Caco-2 (cell line): ENCODE data around the gene CRACR2A. TPM values are rescaled to one million over a fixed set of nuclear protein-coding genes. Genes with fewer than 3 reads are reported as not detected.

Experiments
- BruUV-seq: library from RNA; stranded (reverse); fragments of 400-500 nt; replicated peaks from 2 replicates; lab custom pipeline; 2021; lab: Mats Ljungman, UMichigan
- CTCF ChIA-PET: fragments of 300-600 bp; sonication (Branson Sonifier 250); formaldehyde crosslinking; loops from one replicate; lab custom pipeline; 2022; ENCODE audit warnings: antibody characterized with exemption; lab: Charles Lee
- POLR2A ChIA-PET: fragments of 300-600 bp; sonication (Branson Sonifier 250); formaldehyde crosslinking; loops from one replicate; lab custom pipeline; 2022; ENCODE audit warnings: antibody characterized with exemption; lab: Charles Lee
- DNase-seq, 2 experiments: peaks; one replicate each; pipeline versions ENCODE4 v3.0.0 to v3.0.0-alpha.2; 2020 to 2022
- H3K27me3 ChIP-seq: replicated peaks from 2 replicates; pipeline ENCODE4 v1.6.0; 2011; ENCODE audit warnings: low read length; ENCODE audit not compliant: control insufficient read depth, insufficient read depth
- H3K36me3 ChIP-seq: 2 replicates; pipeline ENCODE4 v1.5.1; 2011; ENCODE audit warnings: low read length; ENCODE audit not compliant: control insufficient read depth, insufficient read depth
- H3K4me1 ChIP-seq: fragments of 250-450 bp; sonication (Bioruptor Pico); 2 replicates; pipeline ENCODE4 v1.5.1; 2020; ENCODE audit warnings: mild to moderate bottlenecking
- H3K4me3 ChIP-seq: 2 replicates; pipeline ENCODE4 v1.5.1; 2011; ENCODE audit warnings: low read depth, mild to moderate bottlenecking, control low read depth, low read length
- H3K9me3 ChIP-seq: fragments of 250-450 bp; sonication (Bioruptor Pico); 2 replicates; pipeline ENCODE4 v1.5.1; 2020; ENCODE audit warnings: mild to moderate bottlenecking, moderate library complexity
- H3K27ac Mint-ChIP-seq: one replicate; pipeline ENCODE4 v1.8.0; 2022; ENCODE audit warnings: mixed read lengths; ENCODE audit not compliant: unreplicated experiment
- H3K27me3 Mint-ChIP-seq: one replicate; pipeline ENCODE4 v1.8.0; 2022; ENCODE audit warnings: mixed read lengths; ENCODE audit not compliant: insufficient read depth, unreplicated experiment
- H3K36me3 Mint-ChIP-seq: one replicate; pipeline ENCODE4 v1.8.0; 2022; ENCODE audit warnings: mild to moderate bottlenecking, mixed read lengths; ENCODE audit not compliant: insufficient read depth, unreplicated experiment
- H3K4me1 Mint-ChIP-seq: one replicate; pipeline ENCODE4 v1.8.0; 2022; ENCODE audit warnings: low read depth, mixed read lengths; ENCODE audit not compliant: unreplicated experiment
- H3K4me3 Mint-ChIP-seq: one replicate; pipeline ENCODE4 v1.8.0; 2022; ENCODE audit warnings: mild to moderate bottlenecking, moderate library complexity, mixed read lengths; ENCODE audit not compliant: unreplicated experiment
- H3K9me3 Mint-ChIP-seq: one replicate; pipeline ENCODE4 v1.8.0; 2022; ENCODE audit warnings: mixed read lengths; ENCODE audit not compliant: unreplicated experiment
- CTCF ChIP-seq, 2 experiments: fragments of 200-600 bp in 1 of 2; IDR thresholded peaks; 1 replicate in 1 of 2; 2 replicates in 1 of 2; pipeline versions ENCODE4 v1.5.1 to v1.8.0; 2011 to 2022; ENCODE audit warnings: antibody characterized with exemption in 1 of 2, control low read depth in 1 of 2, inconsistent platforms in 1 of 2, low read depth in 1 of 2, low read length in 1 of 2, mild to moderate bottlenecking in 1 of 2, moderate library complexity in 1 of 2; ENCODE audit not compliant: insufficient read depth in 1 of 2, severe bottlenecking in 1 of 2, unreplicated experiment in 1 of 2
- intact Hi-C: fragments of 100-400 bp; cut with micrococcal nuclease; formaldehyde crosslinking; loops from one replicate; pipeline ENCODE4 v1.10.0; 2022; ENCODE audit not compliant: unreplicated experiment
- total RNA-seq: library from RNA; stranded (reverse); gene quantifications from 2 replicates; pipeline ENCODE4 v1.2.3, GENCODE V29; 2022

Gene CRACR2A
- total RNA-seq, 1 experiment from 2014 or later, result 16.5 TPM

GRCh38 chr12:3613641-3614395 lies 139.1 kb downstream of the CRACR2A start:
- Histone ChIP-seq H3K36me3 (no peaks in the 10 kb centered on the region), H3K4me3 (no peak overlapping the region), H3K27me3 (no peaks in the 10 kb centered on the region), H3K4me1 (no peaks in the 10 kb centered on the region), H3K9me3 (peaks cover 8% of the 10 kb centered on the region; the same call in 1 of the 2 replicates)
- Mint-ChIP-seq H3K27me3 (no peaks in the 10 kb centered on the region), H3K36me3 (no peaks in the 10 kb centered on the region), H3K27ac (no peak overlapping the region), H3K4me1 (no peaks in the 10 kb centered on the region), H3K9me3 (peaks cover 7% of the 10 kb centered on the region), H3K4me3 (no peak overlapping the region)
- intact Hi-C loops, result no loop called here
- ChIA-PET CTCF (no interaction called here), POLR2A (no interaction called here)
- TF ChIP-seq CTCF (IDR thresholded peaks at IDR 0.05; ENCODE audit: insufficient read depth in 1 of 2, low read depth in 1 of 2, low read length in 1 of 2, severe bottlenecking in 1 of 2, unreplicated experiment in 1 of 2), result no peak
- no TSS peak for BruUV-seq
- no peak for DNase-seq

- Mint-ChIP-seq H3K36me3 (no peaks in the 10 kb centered on the region), H3K27me3 (peaks cover 2% of the 10 kb centered on the region), H3K9me3 (peaks cover 9% of the 10 kb centered on the region), H3K27ac (no peak overlapping the region), H3K4me1 (no peaks in the 10 kb centered on the region), H3K4me3 (no peak overlapping the region)
- CTCF ChIA-PET, result interaction anchor here (1.4 kb wide), 1 partner anchor 312 kb away, joined by 4 read pairs; no protein-coding TSS in a partner anchor
- Histone ChIP-seq H3K9me3 (peaks cover 8% of the 10 kb centered on the region; the same call in 1 of the 2 replicates), H3K27me3 (no peaks in the 10 kb centered on the region; the same call in 1 of the 2 replicates), H3K4me3 (no peak overlapping the region), H3K4me1 (no peaks in the 10 kb centered on the region), H3K36me3 (no peaks in the 10 kb centered on the region)
- POLR2A ChIA-PET, result no interaction called here
- intact Hi-C loops, result no loop called here
- no TSS peak for BruUV-seq
- no peak for TF ChIP-seq CTCF (IDR thresholded peaks at IDR 0.05; ENCODE audit: insufficient read depth in 1 of 2, low read depth in 1 of 2, low read length in 1 of 2, severe bottlenecking in 1 of 2, unreplicated experiment in 1 of 2)
- no peak for DNase-seq
Observed at GRCh38 chr12:3611860-3612703, 140.8 kb downstream of the CRACR2A start.

GRCh38 chr12:3607821-3608220 lies 145.1 kb downstream of the CRACR2A start:
- H3K36me3 ChIP-seq, result no peaks in the 10 kb centered on the region
- no peaks in the 10 kb centered on the region for H3K36me3 Mint-ChIP-seq
- BruUV-seq, result no TSS peak
- H3K27ac Mint-ChIP-seq, result no peak overlapping the region
- H3K9me3 ChIP-seq, result peaks cover 8% of the 10 kb centered on the region; the same call in 1 of the 2 replicates
- H3K27me3 ChIP-seq, result no peaks in the 10 kb centered on the region; the same call in 1 of the 2 replicates
- peaks cover 9% of the 10 kb centered on the region for H3K9me3 Mint-ChIP-seq
- H3K4me1 ChIP-seq, result no peaks in the 10 kb centered on the region
- ChIA-PET CTCF (no interaction called here), POLR2A (interaction anchor here (0.5 kb wide), 1 partner anchor 256 kb away, joined by 3 read pairs; no protein-coding TSS in a partner anchor)
- no peak for TF ChIP-seq CTCF (IDR thresholded peaks at IDR 0.05; ENCODE audit: insufficient read depth in 1 of 2, low read depth in 1 of 2, low read length in 1 of 2, severe bottlenecking in 1 of 2, unreplicated experiment in 1 of 2)
- no peak overlapping the region for H3K4me3 Mint-ChIP-seq
- no peak for DNase-seq
- no peak overlapping the region for H3K4me3 ChIP-seq
- H3K4me1 Mint-ChIP-seq, result peaks cover 5% of the 10 kb centered on the region
- H3K27me3 Mint-ChIP-seq, result peaks cover 25% of the 10 kb centered on the region
- intact Hi-C loops, result no loop called here
